GM18858 (cell line): ENCODE results near the gene PTPN5.
A peak's percentile ranks its signal among the peaks of the same experiment; 100 is the strongest.

Source experiments
- ATAC-seq: cut with Tn5 transposase; IDR thresholded peaks from one replicate; pipeline ENCODE4 v1.9.1; 2021; ENCODE audit not compliant: unreplicated experiment

The PTPN5 gene

GRCh38 chr11:18713646-18714442, 77.8 kb downstream of the PTPN5 start:
- ATAC-seq, result no peak

- ATAC-seq, result no peak
These were observed 81.1 kb downstream of the PTPN5 start for GRCh38 chr11:18710545-18710944.

- ATAC-seq, result no peak
These were observed 82.2 kb downstream of the PTPN5 start for GRCh38 chr11:18709414-18709813.

- no peak for ATAC-seq
These were observed 83.7 kb downstream of the PTPN5 start for GRCh38 chr11:18707811-18708340.

GRCh38 chr11:18706330-18707243, 85.0 kb downstream of the PTPN5 start:
- ATAC-seq, result peak; percentile 67

GRCh38 chr11:18705651-18706281, 85.8 kb downstream of the PTPN5 start:
- ATAC-seq, result no peak

GRCh38 chr11:18704698-18705097, 86.9 kb downstream of the PTPN5 start:
- no peak for ATAC-seq

- ATAC-seq, result no peak
These were observed 87.5 kb downstream of the PTPN5 start for GRCh38 chr11:18704045-18704645.

- ATAC-seq, result no peak
These were observed 88.4 kb downstream of the PTPN5 start for GRCh38 chr11:18703001-18703763.

GRCh38 chr11:18701614-18702216, 89.9 kb downstream of the PTPN5 start:
- ATAC-seq, result no peak

- ATAC-seq, result no peak
These were observed 90.7 kb downstream of the PTPN5 start for GRCh38 chr11:18700872-18701271.

- ATAC-seq, result no peak
These were observed 91.2 kb downstream of the PTPN5 start for GRCh38 chr11:18700375-18700774.

GRCh38 chr11:18699848-18700261, 91.7 kb downstream of the PTPN5 start:
- no peak for ATAC-seq

- ATAC-seq, result no peak
These were observed 92.4 kb downstream of the PTPN5 start for GRCh38 chr11:18699269-18699596.

GRCh38 chr11:18698341-18699268, 93.0 kb downstream of the PTPN5 start, which contains the start of gene TMEM86A:
Gene TMEM86A (plus strand): TSS chr11:18698779. CDS start chr11:18698887, 108 bp downstream.
- peak; percentile 89 for ATAC-seq

GRCh38 chr11:18697576-18697975, 94.0 kb downstream of the PTPN5 start:
- ATAC-seq, result no peak

GRCh38 chr11:18696638-18697225, 94.9 kb downstream of the PTPN5 start:
- no peak for ATAC-seq
